Measurements from ENCODE around the gene LONP2. TPM values are rescaled to one million over a fixed set of nuclear protein-coding genes. Genes with fewer than 3 reads are reported as not detected.

The LONP2 gene
- total and polyA plus RNA-seq, 4 donors, result 30.0 to 304 (median 52.8) TPM

DNA sequence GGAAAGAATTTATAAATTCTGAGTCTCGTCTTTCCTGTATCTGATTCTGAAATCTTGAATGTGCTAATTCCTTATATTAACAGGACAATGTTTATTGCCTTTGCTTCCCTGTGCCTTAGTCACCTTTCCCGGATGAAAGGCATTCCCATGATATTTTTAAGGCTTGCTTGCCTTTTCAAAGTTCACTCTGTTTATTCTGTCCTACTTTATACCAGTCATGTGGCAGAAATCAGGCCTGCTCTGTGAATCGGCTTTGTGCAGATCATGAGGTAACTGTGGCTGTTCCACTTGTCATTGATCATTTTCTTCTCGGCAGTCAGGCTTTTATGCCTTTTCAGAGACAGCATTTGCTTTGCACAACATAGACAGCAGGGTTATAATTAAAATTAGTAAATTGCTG is 32.0 kb downstream of the LONP2 start:
- WGBS, result 45% methylated on average over 4 of the region's 4 CpGs
- H3K9ac ChIP-seq (ENCODE audit: low read depth in 1 of 2, low read length in 2 of 2), result no peak overlapping the region
- H3K27ac ChIP-seq (ENCODE audit: low read depth in 1 of 2, low read length in 2 of 2), result peak overlapping the region; percentile 25 to 41
- peaks cover 0 to 8% (median 0%) of the 10 kb centered on the region in 4 donors for H3K4me1 ChIP-seq (ENCODE audit: control insufficient read depth in 4 of 4, insufficient read depth in 4 of 4, low read length in 3 of 4)
- DNase-seq (ENCODE audit: low spot score), result no peak
- H3K4me3 ChIP-seq (ENCODE audit: low read depth in 1 of 3, low read length in 3 of 3), result no peak overlapping the region
- H3K9me3 ChIP-seq (ENCODE audit: control insufficient read depth in 4 of 4, low read length in 3 of 4), result no peaks in the 10 kb centered on the region
- H3K36me3 ChIP-seq (ENCODE audit: control insufficient read depth in 4 of 4, insufficient read depth in 3 of 4, low read depth in 1 of 4, low read length in 3 of 4), result peaks cover 1 to 43% (median 21%) of the 10 kb centered on the region in 4 donors
- no peaks in the 10 kb centered on the region for H3K27me3 ChIP-seq (ENCODE audit: control insufficient read depth in 4 of 4, insufficient read depth in 4 of 4, low read length in 3 of 4)
- TF ChIP-seq, protein P1, sequence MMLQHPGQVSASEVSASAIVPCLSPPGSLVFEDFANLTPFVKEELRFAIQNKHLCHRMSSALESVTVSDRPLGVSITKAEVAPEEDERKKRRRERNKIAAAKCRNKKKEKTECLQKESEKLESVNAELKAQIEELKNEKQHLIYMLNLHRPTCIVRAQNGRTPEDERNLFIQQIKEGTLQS (IDR thresholded peaks at IDR 0.05), result peak; percentile 10
- TF ChIP-seq, protein P2, sequence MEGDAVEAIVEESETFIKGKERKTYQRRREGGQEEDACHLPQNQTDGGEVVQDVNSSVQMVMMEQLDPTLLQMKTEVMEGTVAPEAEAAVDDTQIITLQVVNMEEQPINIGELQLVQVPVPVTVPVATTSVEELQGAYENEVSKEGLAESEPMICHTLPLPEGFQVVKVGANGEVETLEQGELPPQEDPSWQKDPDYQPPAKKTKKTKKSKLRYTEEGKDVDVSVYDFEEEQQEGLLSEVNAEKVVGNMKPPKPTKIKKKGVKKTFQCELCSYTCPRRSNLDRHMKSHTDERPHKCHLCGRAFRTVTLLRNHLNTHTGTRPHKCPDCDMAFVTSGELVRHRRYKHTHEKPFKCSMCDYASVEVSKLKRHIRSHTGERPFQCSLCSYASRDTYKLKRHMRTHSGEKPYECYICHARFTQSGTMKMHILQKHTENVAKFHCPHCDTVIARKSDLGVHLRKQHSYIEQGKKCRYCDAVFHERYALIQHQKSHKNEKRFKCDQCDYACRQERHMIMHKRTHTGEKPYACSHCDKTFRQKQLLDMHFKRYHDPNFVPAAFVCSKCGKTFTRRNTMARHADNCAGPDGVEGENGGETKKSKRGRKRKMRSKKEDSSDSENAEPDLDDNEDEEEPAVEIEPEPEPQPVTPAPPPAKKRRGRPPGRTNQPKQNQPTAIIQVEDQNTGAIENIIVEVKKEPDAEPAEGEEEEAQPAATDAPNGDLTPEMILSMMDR (IDR thresholded peaks at IDR 0.05; ENCODE audit: low read depth, low read length, missing input control), result no peak
- TF ChIP-seq HNF4A (conservative IDR thresholded peaks at IDR 0.05) (peak; percentile 18 to 36), JUND (IDR thresholded peaks at IDR 0.05) (no peak), RAD21 (IDR thresholded peaks at IDR 0.05) (peak in 1 of 2 donors; percentile 18), EGR1 (IDR thresholded peaks at IDR 0.05; ENCODE audit: low read depth in 2 of 2) (no peak), NR2F2 (IDR thresholded peaks at IDR 0.05) (no peak), TAF1 (conservative IDR thresholded peaks at IDR 0.05) (no peak), YY1 (IDR thresholded peaks at IDR 0.05) (no peak), GABPA (IDR thresholded peaks at IDR 0.05 in 1 of 2, conservative IDR thresholded peaks at IDR 0.05 in 1 of 2) (no peak), HNF4G (IDR thresholded peaks at IDR 0.05) (no peak), FOXA2 (IDR thresholded peaks at IDR 0.05) (no peak), RXRA (IDR thresholded peaks at IDR 0.05) (peak; percentile 18 to 33), SP1 (IDR thresholded peaks at IDR 0.05) (no peak), FOXA1 (IDR thresholded peaks at IDR 0.05) (no peak)
- TF ChIP-seq, protein P3, sequence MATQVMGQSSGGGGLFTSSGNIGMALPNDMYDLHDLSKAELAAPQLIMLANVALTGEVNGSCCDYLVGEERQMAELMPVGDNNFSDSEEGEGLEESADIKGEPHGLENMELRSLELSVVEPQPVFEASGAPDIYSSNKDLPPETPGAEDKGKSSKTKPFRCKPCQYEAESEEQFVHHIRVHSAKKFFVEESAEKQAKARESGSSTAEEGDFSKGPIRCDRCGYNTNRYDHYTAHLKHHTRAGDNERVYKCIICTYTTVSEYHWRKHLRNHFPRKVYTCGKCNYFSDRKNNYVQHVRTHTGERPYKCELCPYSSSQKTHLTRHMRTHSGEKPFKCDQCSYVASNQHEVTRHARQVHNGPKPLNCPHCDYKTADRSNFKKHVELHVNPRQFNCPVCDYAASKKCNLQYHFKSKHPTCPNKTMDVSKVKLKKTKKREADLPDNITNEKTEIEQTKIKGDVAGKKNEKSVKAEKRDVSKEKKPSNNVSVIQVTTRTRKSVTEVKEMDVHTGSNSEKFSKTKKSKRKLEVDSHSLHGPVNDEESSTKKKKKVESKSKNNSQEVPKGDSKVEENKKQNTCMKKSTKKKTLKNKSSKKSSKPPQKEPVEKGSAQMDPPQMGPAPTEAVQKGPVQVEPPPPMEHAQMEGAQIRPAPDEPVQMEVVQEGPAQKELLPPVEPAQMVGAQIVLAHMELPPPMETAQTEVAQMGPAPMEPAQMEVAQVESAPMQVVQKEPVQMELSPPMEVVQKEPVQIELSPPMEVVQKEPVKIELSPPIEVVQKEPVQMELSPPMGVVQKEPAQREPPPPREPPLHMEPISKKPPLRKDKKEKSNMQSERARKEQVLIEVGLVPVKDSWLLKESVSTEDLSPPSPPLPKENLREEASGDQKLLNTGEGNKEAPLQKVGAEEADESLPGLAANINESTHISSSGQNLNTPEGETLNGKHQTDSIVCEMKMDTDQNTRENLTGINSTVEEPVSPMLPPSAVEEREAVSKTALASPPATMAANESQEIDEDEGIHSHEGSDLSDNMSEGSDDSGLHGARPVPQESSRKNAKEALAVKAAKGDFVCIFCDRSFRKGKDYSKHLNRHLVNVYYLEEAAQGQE (IDR thresholded peaks at IDR 0.05), result no peak
- TF ChIP-seq, protein P4, sequence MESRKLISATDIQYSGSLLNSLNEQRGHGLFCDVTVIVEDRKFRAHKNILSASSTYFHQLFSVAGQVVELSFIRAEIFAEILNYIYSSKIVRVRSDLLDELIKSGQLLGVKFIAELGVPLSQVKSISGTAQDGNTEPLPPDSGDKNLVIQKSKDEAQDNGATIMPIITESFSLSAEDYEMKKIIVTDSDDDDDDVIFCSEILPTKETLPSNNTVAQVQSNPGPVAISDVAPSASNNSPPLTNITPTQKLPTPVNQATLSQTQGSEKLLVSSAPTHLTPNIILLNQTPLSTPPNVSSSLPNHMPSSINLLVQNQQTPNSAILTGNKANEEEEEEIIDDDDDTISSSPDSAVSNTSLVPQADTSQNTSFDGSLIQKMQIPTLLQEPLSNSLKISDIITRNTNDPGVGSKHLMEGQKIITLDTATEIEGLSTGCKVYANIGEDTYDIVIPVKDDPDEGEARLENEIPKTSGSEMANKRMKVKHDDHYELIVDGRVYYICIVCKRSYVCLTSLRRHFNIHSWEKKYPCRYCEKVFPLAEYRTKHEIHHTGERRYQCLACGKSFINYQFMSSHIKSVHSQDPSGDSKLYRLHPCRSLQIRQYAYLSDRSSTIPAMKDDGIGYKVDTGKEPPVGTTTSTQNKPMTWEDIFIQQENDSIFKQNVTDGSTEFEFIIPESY (IDR thresholded peaks at IDR 0.05), result no peak
- TF ChIP-seq, protein P5, sequence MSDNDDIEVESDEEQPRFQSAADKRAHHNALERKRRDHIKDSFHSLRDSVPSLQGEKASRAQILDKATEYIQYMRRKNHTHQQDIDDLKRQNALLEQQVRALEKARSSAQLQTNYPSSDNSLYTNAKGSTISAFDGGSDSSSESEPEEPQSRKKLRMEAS (IDR thresholded peaks at IDR 0.05), result no peak
